Skeletal muscle tissue (tissue), 5 donors: ENCODE results near the gene SLC25A23. TPM values are rescaled to one million over a fixed set of nuclear protein-coding genes. Genes with fewer than 3 reads are reported as not detected.
A peak's percentile ranks its signal among the peaks of the same experiment; 100 is the strongest.

ENCODE experiments used
- H3K27ac ChIP-seq: one replicate; pipeline ENCODE4 v1.7.0; 2013; ENCODE audit warnings: mild to moderate bottlenecking, low read depth, low read length, inconsistent platforms
- H3K27me3 ChIP-seq, 3 donors: one replicate each; pipeline ENCODE4 v1.7.0; 2013; ENCODE audit warnings: low read length in 3 of 3; ENCODE audit not compliant: control insufficient read depth in 3 of 3, insufficient read depth in 3 of 3
- H3K36me3 ChIP-seq, 3 donors: one replicate each; pipeline ENCODE4 v1.7.0; 2013; ENCODE audit warnings: low read length in 3 of 3; ENCODE audit not compliant: control insufficient read depth in 3 of 3, insufficient read depth in 3 of 3
- H3K4me1 ChIP-seq, 3 donors: one replicate each; pipeline ENCODE4 v1.7.0; 2013; ENCODE audit warnings: low read length in 3 of 3, mild to moderate bottlenecking in 3 of 3; ENCODE audit not compliant: control insufficient read depth in 3 of 3, insufficient read depth in 3 of 3
- H3K4me3 ChIP-seq, 3 donors: one replicate each; pipeline ENCODE4 v1.7.0; 2013; ENCODE audit warnings: low read length in 3 of 3
- H3K9ac ChIP-seq, 3 donors: one replicate each; pipeline ENCODE4 v1.7.0; 2013; ENCODE audit warnings: low read length in 3 of 3, mild to moderate bottlenecking in 3 of 3, moderate library complexity in 2 of 3, low read depth in 1 of 3
- H3K9me3 ChIP-seq, 3 donors: one replicate each; pipeline ENCODE4 v1.7.0; 2013; ENCODE audit warnings: low read length in 3 of 3; ENCODE audit not compliant: control insufficient read depth in 3 of 3
- small RNA-seq: library from RNA; depleted of rRNA; stranded (forward); fragments of <200 nt; gene quantifications from one replicate; pipeline ENCODE3, GENCODE V24; 2014
- total RNA-seq: library from RNA; depleted of rRNA; stranded (reverse); fragments of >200 nt; gene quantifications from one replicate; pipeline ENCODE4 v1.2.3, GENCODE V29; 2014
- donor health status: Osteomylitis.

Gene SLC25A23
- total RNA-seq, 1 donor from 2014 or later: 7.8 TPM

- H3K36me3 ChIP-seq: peaks cover 16 to 23% (median 23%) of the 10 kb centered on the region in 3 donors
Observed at GRCh38 chr19:6392221-6393073, 67.1 kb downstream of the SLC25A23 start.

More at GRCh38 chr19:6392221-6393073, 67.1 kb downstream of the SLC25A23 start:
- Histone ChIP-seq H3K27ac (peak overlapping the region; percentile 91), H3K9ac (peak overlapping the region; percentile 87 to 94 (median 88)), H3K27me3 (no peaks in the 10 kb centered on the region), H3K9me3 (no peaks in the 10 kb centered on the region), H3K4me3 (peak overlapping the region; percentile 88 to 94 (median 93)), H3K4me1 (peaks cover 14 to 15% (median 15%) of the 10 kb centered on the region in 3 donors)

Small RNAs within 50 kb of the gene (small RNA-seq; reads per million reads assigned to genes)
- gene AC010503.2 (not detected), gene MIR6790 (not detected)

Other genes with a start within 250 kb of the SLC25A23 start
- 2.6 TPM for gene MLLT1, start 179.8 kb downstream of the SLC25A23 start, total RNA-seq
- 0.52 TPM for gene ACER1, start 126.2 kb downstream of the SLC25A23 start, total RNA-seq
- 29.7 TPM for gene CLPP, start 98.3 kb downstream of the SLC25A23 start, total RNA-seq
- 75.2 TPM for gene ALKBH7, start 87.0 kb downstream of the SLC25A23 start, total RNA-seq
- 1.0 TPM for gene PSPN, start 83.9 kb downstream of the SLC25A23 start, total RNA-seq
- gene GTF2F1, start 66.6 kb downstream of the SLC25A23 start, total RNA-seq: 36.5 TPM
- 65.2 TPM for gene KHSRP, start 35.0 kb downstream of the SLC25A23 start, total RNA-seq
- 0.52 TPM for gene SLC25A41, start 26.0 kb downstream of the SLC25A23 start, total RNA-seq
- not detected for gene CRB3, start 4.5 kb upstream of the SLC25A23 start, total RNA-seq
- not detected for gene DENND1C, start 22.0 kb upstream of the SLC25A23 start, total RNA-seq
- not detected for gene TUBB4A, start 42.5 kb upstream of the SLC25A23 start, total RNA-seq
- gene TNFSF9, start 71.2 kb upstream of the SLC25A23 start, total RNA-seq: 1.0 TPM
- 1.0 TPM for gene CD70, start 131.4 kb upstream of the SLC25A23 start, total RNA-seq
- not detected for gene TNFSF14, start 210.4 kb upstream of the SLC25A23 start, total RNA-seq